ENCODE measurements around the gene ADAT3. TPM values are rescaled to one million over a fixed set of nuclear protein-coding genes. Genes with fewer than 3 reads are reported as not detected.

ADAT3 gene
- total and polyA plus RNA-seq, 4 experiments from 2014 or later, result 1.4 to 4.9 (median 3.8) TPM

- DNase-seq, result no peak
- H3K36me3 ChIP-seq (ENCODE audit: insufficient read depth, low read length), result no peaks in the 10 kb centered on the region
- ChIA-PET POLR2A (ENCODE audit: partially characterized antibody) (interaction anchor here (0.6 to 5.1 kb wide), 5 partner anchors 14 to 1945 kb away, joined by 3 to 41 read pairs (median 8); partner anchors contain the start of gene ABHD17A), CTCF (ENCODE audit: partially characterized antibody) (interaction anchor here (1.3 kb wide), 1 partner anchor 10 kb away, joined by 4 read pairs; the partner anchor contains the start of gene REXO1)
- H3K27me3 Mint-ChIP-seq, result no peaks in the 10 kb centered on the region
- peaks cover 21 to 74% (median 44%) of the 10 kb centered on the region in 4 donors for H3K4me1 Mint-ChIP-seq
- peaks cover 82% of the 10 kb centered on the region for H3K4me1 ChIP-seq (ENCODE audit: insufficient read depth, low read length)
- peak overlapping the region; percentile 83 to 99 (median 90) for H3K27ac Mint-ChIP-seq
- H3K9me3 ChIP-seq (ENCODE audit: control insufficient read depth in 1 of 2, low read length in 2 of 2), result no peaks in the 10 kb centered on the region
- peak overlapping the region; percentile 73 for H3K27ac ChIP-seq (ENCODE audit: low read depth, low read length)
- no peak overlapping the region for H3K4me3 ChIP-seq (ENCODE audit: low read length in 2 of 2)
- intact Hi-C loops (cut with micrococcal nuclease), result no loop called here
- H3K9me3 Mint-ChIP-seq, result peaks cover 0 to 2% (median 0%) of the 10 kb centered on the region in 8 donors
- peaks cover 0 to 7% of the 10 kb centered on the region in 2 donors for H3K36me3 Mint-ChIP-seq
- peak overlapping the region in 7 of 8 donors; percentile 1 to 80 (median 48) for H3K4me3 Mint-ChIP-seq
- no peaks in the 10 kb centered on the region for H3K27me3 ChIP-seq (ENCODE audit: insufficient read depth, low read length)
Measured at GRCh38 chr19:1858412-1859081, 46.7 kb upstream of the ADAT3 start.

DNA sequence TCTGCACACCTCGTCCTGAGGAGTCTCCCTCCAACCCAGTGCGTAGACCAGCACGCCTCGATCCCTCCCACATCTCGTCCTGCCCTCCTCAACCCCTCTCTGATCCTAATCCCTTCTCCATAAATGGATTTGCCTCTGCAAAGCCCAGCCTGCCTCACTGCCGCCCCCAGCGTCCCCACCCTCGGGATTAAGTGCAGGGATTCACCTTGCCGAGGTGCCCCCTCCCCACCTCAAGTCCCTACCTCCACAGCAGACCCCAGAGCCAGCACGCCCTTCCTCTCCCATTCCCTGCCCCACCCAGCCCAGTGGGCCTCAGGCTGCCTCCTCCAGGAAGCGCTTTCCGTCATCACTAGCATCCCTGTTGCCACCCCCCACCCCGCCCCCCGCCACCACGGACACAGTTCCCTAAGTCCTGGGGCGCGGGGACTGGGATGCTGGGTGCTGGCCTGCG lies 45.8 kb upstream of the ADAT3 start:
- Mint-ChIP-seq H3K4me3 (peak overlapping the region in 4 of 8 donors; percentile 43 to 70 (median 56)), H3K27me3 (no peaks in the 10 kb centered on the region), H3K4me1 (peaks cover 21 to 73% (median 44%) of the 10 kb centered on the region in 4 donors), H3K36me3 (peaks cover 0 to 8% of the 10 kb centered on the region in 2 donors), H3K9me3 (peaks cover 0 to 2% (median 0%) of the 10 kb centered on the region in 8 donors), H3K27ac (peak overlapping the region; percentile 83 to 99 (median 91))
- Histone ChIP-seq H3K4me3 (ENCODE audit: low read length in 2 of 2) (no peak overlapping the region), H3K36me3 (ENCODE audit: insufficient read depth, low read length) (no peaks in the 10 kb centered on the region), H3K9me3 (ENCODE audit: control insufficient read depth in 1 of 2, low read length in 2 of 2) (no peaks in the 10 kb centered on the region), H3K4me1 (ENCODE audit: insufficient read depth, low read length) (peaks cover 74% of the 10 kb centered on the region), H3K27ac (ENCODE audit: low read depth, low read length) (peak overlapping the region; percentile 59), H3K27me3 (ENCODE audit: insufficient read depth, low read length) (no peaks in the 10 kb centered on the region)
- intact Hi-C loops (cut with micrococcal nuclease), result no loop called here
- CTCF ChIA-PET (ENCODE audit: partially characterized antibody), result interaction anchor here (1.3 kb wide), 1 partner anchor 10 kb away, joined by 4 read pairs; the partner anchor contains the start of gene REXO1
- POLR2A ChIA-PET (ENCODE audit: partially characterized antibody), result interaction anchor here (0.6 to 5.1 kb wide), 3 partner anchors 24 to 1944 kb away, joined by 3 to 41 read pairs (median 3); partner anchors contain the start of gene ABHD17A
- no peak for DNase-seq

- no peak overlapping the region for H3K4me3 ChIP-seq (ENCODE audit: low read length in 2 of 2)
- H3K4me1 ChIP-seq (ENCODE audit: insufficient read depth, low read length), result peaks cover 70% of the 10 kb centered on the region
- peak; percentile 72 to 84 (median 76) for DNase-seq
- CTCF ChIA-PET (ENCODE audit: partially characterized antibody), result no interaction called here
- H3K27me3 Mint-ChIP-seq, result no peaks in the 10 kb centered on the region
- H3K9me3 Mint-ChIP-seq, result peaks cover 0 to 2% (median 0%) of the 10 kb centered on the region in 8 donors
- no peaks in the 10 kb centered on the region for H3K9me3 ChIP-seq (ENCODE audit: control insufficient read depth in 1 of 2, low read length in 2 of 2)
- H3K36me3 ChIP-seq (ENCODE audit: insufficient read depth, low read length), result no peaks in the 10 kb centered on the region
- POLR2A ChIA-PET (ENCODE audit: partially characterized antibody), result interaction anchor here (0.6 to 1.1 kb wide), 4 partner anchors 16 to 36 kb away, joined by 3 to 4 read pairs (median 3); partner anchors contain the start of gene ABHD17A
- H3K27me3 ChIP-seq (ENCODE audit: insufficient read depth, low read length), result no peaks in the 10 kb centered on the region
- H3K4me1 Mint-ChIP-seq, result peaks cover 16 to 67% (median 36%) of the 10 kb centered on the region in 4 donors
- H3K27ac ChIP-seq (ENCODE audit: low read depth, low read length), result peak overlapping the region; percentile 59
- intact Hi-C loops (cut with micrococcal nuclease), result loop anchor here (5.0 kb wide), 2 partner anchors 192 to 1063 kb away; partner anchors contain the start of genes MKNK2 and PTBP1
- H3K27ac Mint-ChIP-seq, result peak overlapping the region; percentile 86 to 99 (median 94)
- H3K4me3 Mint-ChIP-seq, result peak overlapping the region in 6 of 8 donors; percentile 39 to 96 (median 56)
- peaks cover 0 to 6% of the 10 kb centered on the region in 2 donors for H3K36me3 Mint-ChIP-seq
Measured at GRCh38 chr19:1860042-1860775, 45.0 kb upstream of the ADAT3 start.

- H3K27ac ChIP-seq (ENCODE audit: low read depth, low read length), result peak overlapping the region; percentile 81
- no peaks in the 10 kb centered on the region for H3K27me3 ChIP-seq (ENCODE audit: insufficient read depth, low read length)
- H3K36me3 Mint-ChIP-seq, result peaks cover 0 to 6% of the 10 kb centered on the region in 2 donors
- intact Hi-C loops (cut with micrococcal nuclease), result loop anchor here (5.0 kb wide), 2 partner anchors 191 to 1064 kb away; partner anchors contain the start of genes MKNK2 and PTBP1
- H3K36me3 ChIP-seq (ENCODE audit: insufficient read depth, low read length), result no peaks in the 10 kb centered on the region
- no peaks in the 10 kb centered on the region for H3K9me3 ChIP-seq (ENCODE audit: control insufficient read depth in 1 of 2, low read length in 2 of 2)
- peaks cover 16 to 59% (median 32%) of the 10 kb centered on the region in 4 donors for H3K4me1 Mint-ChIP-seq
- H3K4me1 ChIP-seq (ENCODE audit: insufficient read depth, low read length), result peaks cover 62% of the 10 kb centered on the region
- H3K4me3 Mint-ChIP-seq, result peak overlapping the region; percentile 91 to 99 (median 96)
- H3K27me3 Mint-ChIP-seq, result no peaks in the 10 kb centered on the region
- H3K9me3 Mint-ChIP-seq, result no peaks in the 10 kb centered on the region
- POLR2A ChIA-PET (ENCODE audit: partially characterized antibody), result interaction anchor here (0.8 to 1.1 kb wide), 2 partner anchors 9 to 15 kb away, joined by 3 to 4 read pairs; no protein-coding TSS in a partner anchor
- CTCF ChIA-PET (ENCODE audit: partially characterized antibody), result no interaction called here
- peak in 1 of 5 donors; percentile 40 for DNase-seq
- H3K27ac Mint-ChIP-seq, result peak overlapping the region; percentile 75 to 100 (median 96)
- peak overlapping the region in 1 of 2 donors; percentile 75 for H3K4me3 ChIP-seq (ENCODE audit: low read length in 2 of 2)
Measured at GRCh38 chr19:1860821-1861598, 44.2 kb upstream of the ADAT3 start.

- peak overlapping the region; percentile 81 for H3K27ac ChIP-seq (ENCODE audit: low read depth, low read length)
- ChIA-PET CTCF (ENCODE audit: partially characterized antibody) (no interaction called here), POLR2A (ENCODE audit: partially characterized antibody) (interaction anchor here (0.8 kb wide), 1 partner anchor 10 kb away, joined by 3 read pairs; no protein-coding TSS in a partner anchor)
- Mint-ChIP-seq H3K27me3 (no peaks in the 10 kb centered on the region), H3K27ac (peak overlapping the region; percentile 96 to 100 (median 98)), H3K4me1 (peaks cover 14 to 53% (median 29%) of the 10 kb centered on the region in 4 donors), H3K4me3 (peak overlapping the region; percentile 91 to 99 (median 96)), H3K9me3 (no peaks in the 10 kb centered on the region), H3K36me3 (peaks cover 0 to 6% of the 10 kb centered on the region in 2 donors)
- peak overlapping the region; percentile 57 to 75 for H3K4me3 ChIP-seq (ENCODE audit: low read length in 2 of 2)
- no peaks in the 10 kb centered on the region for H3K9me3 ChIP-seq (ENCODE audit: control insufficient read depth in 1 of 2, low read length in 2 of 2)
- no peak for DNase-seq
- intact Hi-C loops (cut with micrococcal nuclease), result loop anchor here (2.0 to 5.0 kb wide), 3 partner anchors 13 to 1064 kb away; partner anchors contain the start of genes MKNK2, PTBP1 and REXO1
- peaks cover 56% of the 10 kb centered on the region for H3K4me1 ChIP-seq (ENCODE audit: insufficient read depth, low read length)
- H3K36me3 ChIP-seq (ENCODE audit: insufficient read depth, low read length), result no peaks in the 10 kb centered on the region
- no peaks in the 10 kb centered on the region for H3K27me3 ChIP-seq (ENCODE audit: insufficient read depth, low read length)
Measured at GRCh38 chr19:1861599-1862031, 43.6 kb upstream of the ADAT3 start.

DNA sequence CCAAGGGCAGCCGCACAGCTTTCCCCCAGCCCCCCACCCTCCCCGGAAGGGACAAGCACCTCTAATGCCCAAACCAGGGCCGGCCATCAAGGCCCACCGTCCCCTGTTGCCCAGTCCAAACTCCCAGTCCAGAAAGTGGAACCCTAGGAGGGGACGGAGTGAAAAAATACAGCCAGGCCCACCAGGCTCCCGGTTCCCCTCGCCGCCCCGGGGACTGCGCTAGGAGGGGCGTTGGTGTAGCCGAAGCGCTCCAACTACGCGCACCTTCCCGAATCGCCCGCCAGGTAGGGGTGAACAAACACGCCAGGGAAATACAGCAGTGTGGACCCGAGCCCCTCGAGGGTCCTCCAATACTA lies 43.2 kb upstream of the ADAT3 start:
- no peaks in the 10 kb centered on the region for H3K27me3 Mint-ChIP-seq
- no peaks in the 10 kb centered on the region for H3K36me3 ChIP-seq (ENCODE audit: insufficient read depth, low read length)
- peak overlapping the region; percentile 81 for H3K27ac ChIP-seq (ENCODE audit: low read depth, low read length)
- no peaks in the 10 kb centered on the region for H3K9me3 Mint-ChIP-seq
- peak overlapping the region; percentile 57 to 75 for H3K4me3 ChIP-seq (ENCODE audit: low read length in 2 of 2)
- POLR2A ChIA-PET (ENCODE audit: partially characterized antibody), result no interaction called here
- peaks cover 14 to 52% (median 29%) of the 10 kb centered on the region in 4 donors for H3K4me1 Mint-ChIP-seq
- DNase-seq, result no peak
- CTCF ChIA-PET (ENCODE audit: partially characterized antibody), result no interaction called here
- peaks cover 0 to 6% of the 10 kb centered on the region in 2 donors for H3K36me3 Mint-ChIP-seq
- H3K9me3 ChIP-seq (ENCODE audit: control insufficient read depth in 1 of 2, low read length in 2 of 2), result no peaks in the 10 kb centered on the region
- H3K27ac Mint-ChIP-seq, result peak overlapping the region; percentile 96 to 100 (median 98)
- H3K4me1 ChIP-seq (ENCODE audit: insufficient read depth, low read length), result peaks cover 56% of the 10 kb centered on the region
- intact Hi-C loops (cut with micrococcal nuclease), result loop anchor here (2.0 to 5.0 kb wide), 3 partner anchors 13 to 1065 kb away; partner anchors contain the start of genes MKNK2, PTBP1 and REXO1
- H3K4me3 Mint-ChIP-seq, result peak overlapping the region; percentile 91 to 99 (median 96)
- H3K27me3 ChIP-seq (ENCODE audit: insufficient read depth, low read length), result no peaks in the 10 kb centered on the region
